BLaER1 (cell line): ENCODE measurements around the gene SLC9A7.

Experiments used
- H3K27ac ChIP-seq: shearing (Covaris generic); formaldehyde crosslinking; 2 replicates; pipeline ENCODE4 v1.8.1; 2022
- H3K27me3 ChIP-seq: shearing (Covaris generic); formaldehyde crosslinking; 2 replicates; pipeline ENCODE4 v1.8.1; 2022
- H3K36me3 ChIP-seq: shearing (Covaris generic); formaldehyde crosslinking; 2 replicates; pipeline ENCODE4 v1.8.1; 2022
- H3K4me1 ChIP-seq: shearing (Covaris generic); formaldehyde crosslinking; 2 replicates; pipeline ENCODE4 v1.8.1; 2022
- H3K4me2 ChIP-seq: shearing (Covaris generic); formaldehyde crosslinking; 2 replicates; pipeline ENCODE4 v1.8.1; 2022
- H3K4me3 ChIP-seq: shearing (Covaris generic); formaldehyde crosslinking; 2 replicates; pipeline ENCODE4 v1.8.1; 2022
- H3K9ac ChIP-seq: shearing (Covaris generic); formaldehyde crosslinking; 2 replicates; pipeline ENCODE4 v1.8.1; 2022
- H3K9me3 ChIP-seq: shearing (Covaris generic); formaldehyde crosslinking; 2 replicates; pipeline ENCODE4 v1.8.1; 2022
- H4K20me1 ChIP-seq: shearing (Covaris generic); formaldehyde crosslinking; 2 replicates; pipeline ENCODE4 v1.8.1; 2022
- Cebpa-rat ChIP-seq: shearing (Covaris generic); IDR thresholded peaks from 2 replicates; pipeline ENCODE4 v1.8.1; 2022

Gene SLC9A7

GRCh38 chrX:46690818-46691217, 68.1 kb downstream of the SLC9A7 start:
- no peaks in the 10 kb centered on the region for H3K36me3 ChIP-seq

DNA sequence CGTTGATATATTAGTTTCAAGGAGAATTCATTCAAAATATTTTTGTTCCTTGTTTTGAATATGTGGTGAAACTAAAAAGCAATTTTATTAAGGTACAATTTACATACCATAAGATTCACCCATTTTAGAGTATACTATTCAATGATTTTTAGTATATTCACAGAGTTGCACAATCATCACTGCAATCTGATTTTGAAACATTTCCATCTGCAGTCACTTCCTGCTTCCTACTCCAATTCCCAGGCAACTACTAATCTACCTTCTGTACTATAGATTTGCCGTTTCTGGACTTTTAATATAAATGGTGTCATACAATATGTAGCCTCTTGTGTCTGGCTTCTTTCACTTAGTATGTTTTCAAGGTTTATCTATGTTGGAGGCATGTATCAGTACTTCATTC, 71.3 kb downstream of the SLC9A7 start:
- H4K20me1 ChIP-seq = no peaks in the 10 kb centered on the region
- H3K9ac ChIP-seq = no peak overlapping the region
- H3K4me3 ChIP-seq = no peak overlapping the region
- no peaks in the 10 kb centered on the region for H3K9me3 ChIP-seq
- H3K36me3 ChIP-seq = no peaks in the 10 kb centered on the region
- no peak overlapping the region for H3K27ac ChIP-seq
- H3K27me3 ChIP-seq = no peaks in the 10 kb centered on the region
- peaks cover 13% of the 10 kb centered on the region for H3K4me1 ChIP-seq
- no peak overlapping the region for H3K4me2 ChIP-seq
- no peak for TF ChIP-seq Cebpa-rat

More at GRCh38 chrX:46690818-46691217, 68.1 kb downstream of the SLC9A7 start:
- no peak for TF ChIP-seq Cebpa-rat
- H3K4me3 ChIP-seq = no peak overlapping the region
- peaks cover 25% of the 10 kb centered on the region for H3K4me1 ChIP-seq
- H4K20me1 ChIP-seq = no peaks in the 10 kb centered on the region
- H3K27ac ChIP-seq = no peak overlapping the region
- no peaks in the 10 kb centered on the region for H3K27me3 ChIP-seq
- no peak overlapping the region for H3K9ac ChIP-seq
- no peaks in the 10 kb centered on the region for H3K9me3 ChIP-seq
- H3K4me2 ChIP-seq = no peak overlapping the region

DNA sequence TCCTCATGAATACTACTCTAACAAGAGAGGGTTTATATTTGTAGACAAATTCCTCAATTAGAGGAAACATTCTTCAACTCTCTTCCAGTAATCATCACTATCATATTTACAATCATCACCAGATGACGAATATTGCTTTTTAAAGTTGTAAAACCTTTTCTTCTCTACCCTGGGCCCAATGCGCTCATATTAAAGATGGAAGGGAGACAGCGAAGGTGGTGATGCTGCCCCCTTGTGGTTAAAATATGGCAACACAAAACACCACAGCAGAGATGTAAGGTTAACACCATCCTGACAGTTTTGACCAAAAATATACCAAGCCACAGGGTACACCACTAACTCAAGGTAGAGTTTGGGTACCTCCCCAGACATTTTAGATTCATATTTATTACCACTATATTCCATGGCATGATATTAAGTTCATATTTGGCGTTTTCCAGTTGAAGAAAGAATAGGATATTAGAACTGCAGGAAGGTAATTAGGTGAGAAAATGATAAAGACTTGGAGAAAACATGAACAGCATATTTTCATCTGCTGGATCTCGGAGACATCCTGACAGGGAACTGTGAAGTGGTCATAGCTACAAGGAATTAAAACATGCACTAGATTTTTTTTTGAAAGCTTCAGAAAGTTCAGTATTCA, 72.8 kb downstream of the SLC9A7 start:
- Histone ChIP-seq H3K4me3 (no peak overlapping the region), H3K9me3 (no peaks in the 10 kb centered on the region), H3K27ac (no peak overlapping the region), H4K20me1 (no peaks in the 10 kb centered on the region), H3K4me2 (no peak overlapping the region), H3K9ac (no peak overlapping the region), H3K4me1 (0 out of 2 replicates have a peak, but pooled peaks cover 7% of the 10 kb centered on the region), H3K36me3 (no peaks in the 10 kb centered on the region; the same call in 1 of the 2 replicates), H3K27me3 (no peaks in the 10 kb centered on the region)
- no peak for TF ChIP-seq Cebpa-rat

DNA sequence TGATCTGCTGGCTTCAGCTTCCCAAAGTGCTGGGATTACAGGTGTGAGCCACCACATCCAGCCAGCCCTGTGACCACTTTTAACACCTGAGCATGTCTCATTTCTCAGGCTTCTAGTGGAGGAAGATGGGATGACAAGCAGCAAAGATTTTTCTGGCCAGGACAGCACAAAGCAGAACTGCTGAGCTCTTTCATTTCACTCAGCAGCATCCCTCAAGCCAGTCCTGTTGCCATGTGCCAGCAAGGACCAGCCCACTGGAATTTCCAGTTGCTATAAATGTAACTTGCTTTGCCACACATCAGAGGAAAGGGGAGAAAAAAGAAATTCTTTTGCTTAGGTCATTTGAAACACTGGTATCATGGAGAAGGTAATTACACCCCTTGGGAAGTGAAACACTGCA, 75.9 kb downstream of the SLC9A7 start:
- Histone ChIP-seq H3K4me2 (no peak overlapping the region), H3K27ac (no peak overlapping the region), H3K9me3 (no peaks in the 10 kb centered on the region), H4K20me1 (no peaks in the 10 kb centered on the region), H3K36me3 (no peaks in the 10 kb centered on the region; the same call in 1 of the 2 replicates), H3K9ac (no peak overlapping the region), H3K27me3 (no peaks in the 10 kb centered on the region), H3K4me3 (no peak overlapping the region), H3K4me1 (0 out of 2 replicates have a peak, but pooled peaks cover 7% of the 10 kb centered on the region)
- TF ChIP-seq Cebpa-rat = no peak

DNA sequence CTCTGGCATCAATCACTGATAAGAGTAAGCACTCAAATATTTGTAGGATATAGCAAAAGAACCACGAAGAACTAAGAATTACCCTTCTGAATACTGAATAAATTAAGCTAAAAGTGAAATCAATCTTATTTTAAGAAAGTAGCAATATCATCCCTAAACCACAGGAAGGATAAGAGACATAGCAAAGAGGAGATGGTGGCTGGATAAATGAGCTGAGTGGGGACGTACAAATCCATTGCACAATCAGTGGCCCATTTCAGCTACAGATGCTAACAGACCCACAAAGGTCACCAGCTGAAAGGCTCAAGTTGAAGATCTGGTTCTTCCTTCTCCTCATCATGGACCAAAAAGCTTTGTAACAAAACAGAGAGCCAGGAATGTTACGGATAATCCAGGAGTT, 77.1 kb downstream of the SLC9A7 start:
- no peak overlapping the region for H3K9ac ChIP-seq
- H3K4me1 ChIP-seq = 0 out of 2 replicates have a peak, but pooled peaks cover 7% of the 10 kb centered on the region
- no peaks in the 10 kb centered on the region for H4K20me1 ChIP-seq
- H3K27ac ChIP-seq = no peak overlapping the region
- H3K36me3 ChIP-seq = no peaks in the 10 kb centered on the region; the same call in 1 of the 2 replicates
- H3K27me3 ChIP-seq = no peaks in the 10 kb centered on the region
- H3K9me3 ChIP-seq = no peaks in the 10 kb centered on the region
- TF ChIP-seq Cebpa-rat = no peak
- no peak overlapping the region for H3K4me2 ChIP-seq
- H3K4me3 ChIP-seq = no peak overlapping the region

DNA sequence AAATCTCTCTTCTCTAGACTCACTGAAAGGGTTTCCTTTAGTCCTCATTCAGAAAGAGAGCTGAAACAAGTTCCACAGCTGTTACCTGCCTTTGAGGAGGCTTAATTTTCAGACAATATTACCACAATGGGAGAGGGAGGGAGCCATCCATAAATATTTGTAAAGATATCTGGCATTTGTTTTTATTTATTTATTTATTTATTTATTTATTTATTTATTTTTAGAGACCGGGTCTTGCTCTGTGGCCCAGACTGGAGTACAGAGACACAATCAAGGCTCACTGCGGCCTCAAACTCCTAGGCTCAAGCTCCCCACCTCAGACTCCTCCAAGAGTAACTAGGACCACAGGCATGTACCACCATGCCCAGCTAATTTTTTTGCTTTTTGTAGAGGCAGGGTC, 80.7 kb downstream of the SLC9A7 start:
- H3K27ac ChIP-seq = no peak overlapping the region
- no peak overlapping the region for H3K9ac ChIP-seq
- no peak overlapping the region for H3K4me2 ChIP-seq
- H3K4me1 ChIP-seq = no peaks in the 10 kb centered on the region
- H3K4me3 ChIP-seq = no peak overlapping the region
- no peaks in the 10 kb centered on the region for H3K27me3 ChIP-seq
- no peak for TF ChIP-seq Cebpa-rat
- H3K36me3 ChIP-seq = no peaks in the 10 kb centered on the region; the same call in 1 of the 2 replicates
- no peaks in the 10 kb centered on the region for H3K9me3 ChIP-seq
- no peaks in the 10 kb centered on the region for H4K20me1 ChIP-seq

DNA sequence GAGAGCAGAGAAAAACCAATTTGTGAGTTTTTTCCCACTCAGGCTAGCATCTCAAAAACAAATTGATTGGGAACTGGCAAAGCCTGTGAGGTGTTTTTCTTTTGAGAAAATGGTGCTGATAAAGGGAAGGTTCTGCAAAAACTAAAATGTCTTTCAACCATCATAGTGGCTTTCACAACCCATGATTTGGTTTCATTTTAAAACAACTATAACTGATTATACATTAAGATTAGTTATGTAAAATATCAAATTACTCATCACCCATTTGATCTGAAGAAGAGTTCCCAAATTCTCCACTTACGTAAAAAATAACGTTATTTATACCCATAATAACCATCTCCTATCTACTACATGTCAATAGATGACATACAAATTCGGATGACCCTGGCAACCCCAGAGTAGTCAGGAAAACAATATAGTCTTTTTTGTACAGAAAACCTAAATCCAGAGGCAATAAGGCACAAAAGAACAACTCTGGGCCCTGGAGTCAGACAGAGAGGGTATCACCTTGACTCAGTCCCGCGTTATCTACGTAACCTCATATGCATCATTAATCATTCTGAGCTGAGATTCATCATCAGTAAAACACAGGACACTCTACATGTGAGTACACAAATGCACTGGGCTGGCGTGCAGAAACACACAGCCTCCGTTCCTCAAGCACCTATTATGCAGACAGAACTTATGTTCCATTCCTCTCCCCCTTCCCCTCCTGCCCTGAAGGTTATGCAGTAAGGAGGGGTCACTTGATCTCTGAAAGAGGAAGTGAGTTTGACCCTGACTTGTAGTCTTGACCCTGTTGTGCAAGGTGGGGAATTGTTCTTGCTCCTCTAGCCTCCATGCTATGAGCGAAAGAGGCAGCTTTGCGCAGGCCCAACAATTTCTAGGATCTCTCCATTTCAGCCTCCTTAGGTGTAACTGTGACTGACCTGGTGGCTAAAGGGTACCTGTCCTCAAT, 82.2 kb downstream of the SLC9A7 start:
- no peaks in the 10 kb centered on the region for H3K27me3 ChIP-seq
- H3K36me3 ChIP-seq = no peaks in the 10 kb centered on the region; the same call in 1 of the 2 replicates
- H3K27ac ChIP-seq = no peak overlapping the region
- no peaks in the 10 kb centered on the region for H4K20me1 ChIP-seq
- H3K4me2 ChIP-seq = no peak overlapping the region
- H3K9ac ChIP-seq = no peak overlapping the region
- TF ChIP-seq Cebpa-rat = no peak
- H3K4me1 ChIP-seq = no peaks in the 10 kb centered on the region
- no peak overlapping the region for H3K4me3 ChIP-seq
- no peaks in the 10 kb centered on the region for H3K9me3 ChIP-seq

- no peak for TF ChIP-seq Cebpa-rat
- no peaks in the 10 kb centered on the region for H3K9me3 ChIP-seq
- H4K20me1 ChIP-seq = no peaks in the 10 kb centered on the region
- no peaks in the 10 kb centered on the region for H3K4me1 ChIP-seq
- no peak overlapping the region for H3K4me2 ChIP-seq
- H3K36me3 ChIP-seq = no peaks in the 10 kb centered on the region
- no peak overlapping the region for H3K27ac ChIP-seq
- H3K27me3 ChIP-seq = no peaks in the 10 kb centered on the region
- H3K4me3 ChIP-seq = no peak overlapping the region
- no peak overlapping the region for H3K9ac ChIP-seq
Observed at GRCh38 chrX:46673620-46674359, 85.1 kb downstream of the SLC9A7 start.

DNA sequence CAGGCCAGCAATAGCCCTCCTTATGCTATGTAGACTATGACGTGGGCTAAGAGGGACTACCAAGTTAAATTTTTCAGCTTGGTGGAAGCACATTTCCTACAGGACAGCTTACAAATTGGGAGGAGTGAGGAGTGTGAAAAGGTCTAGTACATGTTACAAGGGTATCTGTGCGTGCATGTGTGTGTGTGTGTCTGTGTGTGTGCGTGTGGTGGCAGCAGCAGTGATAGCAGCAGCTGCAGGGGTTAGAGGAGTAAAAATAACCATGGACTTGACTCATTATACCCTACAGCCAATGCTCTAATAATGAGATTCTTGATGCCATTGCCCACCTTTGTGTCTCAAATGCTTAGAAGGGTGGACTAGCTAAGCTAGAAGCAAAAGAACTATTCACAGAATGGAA, 88.6 kb downstream of the SLC9A7 start:
- Histone ChIP-seq H3K4me2 (no peak overlapping the region), H3K36me3 (no peaks in the 10 kb centered on the region), H3K9ac (no peak overlapping the region), H3K27ac (no peak overlapping the region), H3K4me1 (no peaks in the 10 kb centered on the region), H3K27me3 (no peaks in the 10 kb centered on the region), H3K9me3 (no peaks in the 10 kb centered on the region), H3K4me3 (no peak overlapping the region), H4K20me1 (no peaks in the 10 kb centered on the region)
- no peak for TF ChIP-seq Cebpa-rat
